GM12878 (cell line): ENCODE data around the gene SPG7. TPM values are rescaled to one million over a fixed set of nuclear protein-coding genes. Genes with fewer than 3 reads are reported as not detected.

Source experiments
- ATAC-seq: fragments of 200-7000 bp; cut with Tn5 transposase; 3 replicates; pipeline ENCODE4 v1.9.1; 2020; ENCODE audit warnings: mild to moderate bottlenecking, moderate library complexity
- BruUV-seq: library from RNA; stranded (reverse); fragments of 400-500 nt; replicated peaks from 2 replicates; lab custom pipeline; 2021; lab: Mats Ljungman, UMichigan
- CTCF ChIA-PET: fragments of 300-600 bp; sonication (Branson Sonifier 250); formaldehyde crosslinking; extraction: SDS; loops from one replicate; lab custom pipeline; 2021; ENCODE audit warnings: inconsistent platforms; lab: Yijun Ruan, JAX
- POLR2A ChIA-PET: fragments of 350-600 bp; formaldehyde crosslinking; extraction: SDS; loops from one replicate; lab custom pipeline; 2021; ENCODE audit warnings: inconsistent platforms; lab: Charles Lee
- RAD21 ChIA-PET: fragments of 300-600 bp; sonication (Branson Sonifier 250); formaldehyde crosslinking; loops from one replicate; lab custom pipeline; 2023; ENCODE audit warnings: antibody characterized with exemption; ENCODE audit not compliant: unreplicated experiment; lab: Charles Lee
- SMC1A ChIA-PET: fragments of 300-600 bp; sonication (Branson Sonifier 250); formaldehyde crosslinking; loops from one replicate; lab custom pipeline; 2023; ENCODE audit not compliant: unreplicated experiment, uncharacterized antibody; lab: Charles Lee
- DNase-seq: peaks from one replicate; pipeline ENCODE4 v3.0.0-alpha.2; 2011; ENCODE audit warnings: low read depth, low spot score
- FAIRE-seq: peaks from 3 replicates; lab custom pipeline; 2011; peaks lifted over from hg19 to GRCh38; lab: Jason Lieb, UNC
- H2AFZ ChIP-seq: 2 replicates; pipeline ENCODE4 v1.6.0; 2011; ENCODE audit warnings: low read depth, low read length, control low read depth; ENCODE audit not compliant: control insufficient read depth
- H3K27ac ChIP-seq: 2 replicates; pipeline ENCODE4 v1.5.1; 2011; ENCODE audit warnings: control low read depth; ENCODE audit not compliant: control insufficient read depth, insufficient read depth
- H3K27me3 ChIP-seq, 2 experiments: replicated peaks in 1 of 2; 2 replicates each; pipeline versions ENCODE4 v1.6.0 to v1.6.1; 2011; ENCODE audit warnings: low read length in 1 of 2; ENCODE audit not compliant: control insufficient read depth in 2 of 2, insufficient read depth in 2 of 2
- H3K36me3 ChIP-seq, 2 experiments: 2 replicates each; pipeline ENCODE4 v1.5.1; 2011; ENCODE audit warnings: low read length in 1 of 2; ENCODE audit not compliant: control insufficient read depth in 2 of 2, insufficient read depth in 2 of 2
- H3K4me1 ChIP-seq: 2 replicates; pipeline ENCODE4 v1.6.1; 2011; ENCODE audit warnings: mild to moderate bottlenecking, low read length, moderate library complexity, mixed read lengths; ENCODE audit not compliant: control insufficient read depth, insufficient read depth
- H3K4me2 ChIP-seq: 2 replicates; pipeline ENCODE4 v1.6.0; 2011; ENCODE audit warnings: control low read depth; ENCODE audit not compliant: control insufficient read depth, insufficient read depth
- H3K4me3 ChIP-seq: fragments of 200-600 bp; sonication (generic); 2 replicates; pipeline ENCODE4 v1.5.1; 2016
- H3K79me2 ChIP-seq: 2 replicates; pipeline ENCODE4 v1.6.0; 2011; ENCODE audit warnings: low read length; ENCODE audit not compliant: control insufficient read depth, insufficient read depth
- H3K9ac ChIP-seq: 2 replicates; pipeline ENCODE4 v1.8.0; 2011; ENCODE audit warnings: low read length, control low read depth, mixed read lengths; ENCODE audit not compliant: control insufficient read depth, insufficient read depth
- H3K9me3 ChIP-seq: replicated peaks from 3 replicates; pipeline ENCODE4 v1.5.1; 2011; ENCODE audit warnings: mild to moderate bottlenecking, low read length; ENCODE audit not compliant: control insufficient read depth, insufficient read depth
- H4K20me1 ChIP-seq: 2 replicates; pipeline ENCODE4 v1.6.0; 2011; ENCODE audit not compliant: control insufficient read depth, insufficient read depth
- BMI1 ChIP-seq: fragments of 450-650 bp; IDR thresholded peaks from 2 replicates; pipeline ENCODE4 v1.6.1; 2016; ENCODE audit warnings: mild to moderate bottlenecking, moderate library complexity, borderline replicate concordance
- BRCA1 ChIP-seq: IDR thresholded peaks from 2 replicates; pipeline ENCODE4 v1.6.1; 2011; ENCODE audit warnings: low read depth, low read length, improper control_type of control experiment
- CREM ChIP-seq: IDR thresholded peaks from 2 replicates; pipeline ENCODE4 v1.6.1; 2014; ENCODE audit warnings: antibody characterized with exemption, low read depth
- GABPA ChIP-seq: IDR thresholded peaks from 2 replicates; pipeline ENCODE4 v1.6.1; 2014; ENCODE audit warnings: antibody characterized with exemption, low read depth, mild to moderate bottlenecking, inconsistent platforms
- IRF5 ChIP-seq: fragments of 450-650 bp; IDR thresholded peaks from 2 replicates; pipeline ENCODE4 v1.6.1; 2017; ENCODE audit warnings: borderline replicate concordance
- LARP7 ChIP-seq: fragments of 450-650 bp; IDR thresholded peaks from 2 replicates; pipeline ENCODE4 v1.6.1; 2017; ENCODE audit warnings: mild to moderate bottlenecking
- MAX ChIP-seq: IDR thresholded peaks from 2 replicates; pipeline ENCODE4 v1.6.1; 2012; ENCODE audit warnings: low read depth, low read length, improper control_type of control experiment
- PBX3 ChIP-seq: IDR thresholded peaks from 2 replicates; pipeline ENCODE4 v1.6.1; 2011; ENCODE audit warnings: mild to moderate bottlenecking, low read depth, low read length, moderate library complexity; ENCODE audit not compliant: insufficient replicate concordance
- TARDBP ChIP-seq: IDR thresholded peaks from 2 replicates; pipeline ENCODE4 v1.6.1; 2016; ENCODE audit warnings: borderline replicate concordance
- WGBS: methylation state at CpG from one replicate; pipeline ENCODE4 v1.1.6; 2016; ENCODE audit warnings: low lambda C conversion rate; ENCODE audit not compliant: insufficient replicate concordance, insufficient coverage; ENCODE audit errors: missing lambda C conversion rate; 5-methylcytosine and 5-hydroxymethylcytosine counted together
- in situ Hi-C: fragments of 300-500 bp; cut with MboI; formaldehyde crosslinking; loops from 9 replicates; pipeline ENCODE4 v1.14.3; 2018; ENCODE audit warnings: mixed read lengths
- intact Hi-C: fragments of 100-400 bp; cut with micrococcal nuclease; formaldehyde crosslinking; loops from one replicate; pipeline ENCODE4 v1.14.2; 2022; ENCODE audit not compliant: unreplicated experiment
- polyA plus RNA-seq, 11 experiments: library from polyadenylated mRNA; depleted of rRNA in 4 of 11; unstranded in 6 of 11; stranded (reverse) in 5 of 11; fragments of >200 nt; fragmentation: Nextera tagmentation in 4 of 11; fragmentation: Illumina TruSeq in 1 of 11; extraction: Ambion mirVana in 4 of 11; extraction: Trizol in 1 of 11; gene quantifications; 1 replicate in 1 of 11; 2 replicates in 10 of 11; pipeline versions ENCODE4 v1.2.1 to v1.2.3, GENCODE V29; 2011 to 2016; ENCODE audit warnings: inconsistent platforms in 2 of 11, missing spikeins in 2 of 11, low read depth in 1 of 11
- total RNA-seq, 4 experiments: library from RNA; depleted of rRNA in 3 of 4; stranded (reverse); fragments of >200 nt in 3 of 4; fragmentation: Illumina TruSeq in 1 of 4; extraction: Trizol in 1 of 4; gene quantifications; 2 replicates each; pipeline versions ENCODE4 v1.2.1 to v1.2.3, GENCODE V29; 2013 to 2021

SPG7 gene
- total and polyA plus RNA-seq, 10 of the 15 experiments (the other 5 are each of a cell fraction or from before 2014, with no cell fraction given), result 5.9 to 75.9 (median 52.5) TPM

- in situ Hi-C loops, result no loop called here
- BruUV-seq, result no TSS peak
- Histone ChIP-seq H3K27ac (no peak overlapping the region), H3K4me3 (no peak overlapping the region), H3K4me2 (no peak overlapping the region), H3K79me2 (no peaks in the 10 kb centered on the region), H3K4me1 (no peaks in the 10 kb centered on the region), H2AFZ (no peak overlapping the region), H3K27me3 (no peaks in the 10 kb centered on the region), H3K9ac (no peak overlapping the region), H3K36me3 (peaks cover 0 to 9% of the 10 kb centered on the region in 2 experiments), H4K20me1 (no peaks in the 10 kb centered on the region), H3K9me3 (no peaks in the 10 kb centered on the region)
- FAIRE-seq (no peak), DNase-seq (no peak), ATAC-seq (no peak)
- CTCF ChIA-PET, result no interaction called here
- RAD21 ChIA-PET, result no interaction called here
- intact Hi-C loops, result no loop called here
- WGBS, result 98% methylated on average over 20 of the region's 20 CpGs
- POLR2A ChIA-PET, result no interaction called here
- SMC1A ChIA-PET, result no interaction called here
- no peak for TF ChIP-seq BRCA1
- TF ChIP-seq CREM, result no peak
- no peak for TF ChIP-seq TARDBP
- no peak for TF ChIP-seq LARP7
- no peak for TF ChIP-seq PBX3
- no peak for TF ChIP-seq GABPA
- TF ChIP-seq IRF5, result no peak
- no peak for TF ChIP-seq MAX
- TF ChIP-seq BMI1, result no peak
Observed at GRCh38 chr16:89547860-89548259, 39.7 kb downstream of the SPG7 start.
